HEK293 (cell line): Measurements from ENCODE around the gene CEACAM1.
"Not testable (repeated sequence)": the region's sequence is repeated elsewhere in the genome, so short reads cannot be mapped to it uniquely, and the experiment has no call there.

Experiments
- CTCF ChIA-PET: fragments of 350-600 bp; formaldehyde crosslinking; extraction: SDS; loops from one replicate; lab custom pipeline; 2021; ENCODE audit warnings: antibody characterized with exemption; lab: Yijun Ruan, JAX
- POLR2A ChIA-PET: fragments of 300-600 bp; formaldehyde crosslinking; extraction: SDS; loops from one replicate; lab custom pipeline; 2020; ENCODE audit warnings: antibody characterized with exemption, inconsistent platforms; lab: Yijun Ruan, JAX
- H3K27ac ChIP-seq: fragments of 200-500 bp; sonication (Bioruptor generic); 2 replicates; pipeline ENCODE4 v1.5.1; 2014; ENCODE audit warnings: low read depth, low read length, control low read depth, inconsistent platforms; ENCODE audit errors: extremely low read depth
- H3K36me3 ChIP-seq, 2 experiments: fragments of 200-500 bp in 1 of 2; sonication (Bioruptor generic) in 1 of 2; 1 replicate in 1 of 2; 2 replicates in 1 of 2; pipeline ENCODE4 v1.5.1; 2014 to 2017; ENCODE audit warnings: inconsistent platforms in 2 of 2, low read length in 2 of 2; ENCODE audit not compliant: control insufficient read depth in 2 of 2, insufficient read depth in 1 of 2
- H3K4me1 ChIP-seq: fragments of 200-500 bp; sonication (Bioruptor generic); 2 replicates; pipeline ENCODE4 v1.5.1; 2014; ENCODE audit warnings: mild to moderate bottlenecking, low read length, inconsistent platforms; ENCODE audit not compliant: control insufficient read depth, insufficient read depth
- H3K4me3 ChIP-seq: 2 replicates; pipeline ENCODE4 v1.5.1; 2011; ENCODE audit warnings: low read depth, mild to moderate bottlenecking, control low read depth, low read length, moderate library complexity
- H3K9me3 ChIP-seq: fragments of 200-500 bp; sonication (Bioruptor generic); 2 replicates; pipeline ENCODE4 v1.5.1; 2014; ENCODE audit warnings: low read depth, low read length, inconsistent platforms; ENCODE audit not compliant: control insufficient read depth, insufficient read depth
- HOXD13 ChIP-seq: sonication (generic); formaldehyde crosslinking; IDR thresholded peaks from 2 replicates; pipeline ENCODE4 v1.8.0; 2022; ENCODE audit warnings: missing genetic modification reagents, borderline replicate concordance
- OSR2 ChIP-seq: fragments of 450-650 bp; formaldehyde crosslinking; IDR thresholded peaks from 2 replicates; pipeline ENCODE4 v1.5.1; 2016; ENCODE audit warnings: missing biosample characterization, missing genetic modification characterization
- OVOL3 ChIP-seq: fragments of 450-650 bp; formaldehyde crosslinking; IDR thresholded peaks from 2 replicates; pipeline ENCODE4 v1.5.1; 2016; ENCODE audit warnings: missing biosample characterization, missing genetic modification characterization
- SALL2 ChIP-seq: fragments of 450-650 bp; formaldehyde crosslinking; IDR thresholded peaks from 2 replicates; pipeline ENCODE4 v1.5.0; 2017; ENCODE audit warnings: missing biosample characterization, mild to moderate bottlenecking, missing genetic modification characterization, borderline replicate concordance
- SP3 ChIP-seq: fragments of 450-650 bp; formaldehyde crosslinking; IDR thresholded peaks from 2 replicates; pipeline ENCODE4 v1.5.1; 2016; ENCODE audit warnings: missing biosample characterization, missing genetic modification characterization
- ZEB2 ChIP-seq: fragments of 450-650 bp; formaldehyde crosslinking; IDR thresholded peaks from 2 replicates; pipeline ENCODE4 v1.5.1; 2016; ENCODE audit warnings: missing biosample characterization, missing genetic modification characterization
- ZNF132 ChIP-seq: fragments of 450-650 bp; formaldehyde crosslinking; IDR thresholded peaks from 2 replicates; pipeline ENCODE4 v1.5.1; 2017; ENCODE audit warnings: missing biosample characterization, missing genetic modification characterization, borderline replicate concordance
- ZNF140 ChIP-seq: fragments of 450-650 bp; formaldehyde crosslinking; IDR thresholded peaks from 2 replicates; pipeline ENCODE4 v1.5.1; 2016; ENCODE audit warnings: missing biosample characterization, missing genetic modification characterization
- ZNF174 ChIP-seq: fragments of 450-650 bp; formaldehyde crosslinking; IDR thresholded peaks from 2 replicates; pipeline ENCODE4 v1.5.0; 2017; ENCODE audit warnings: missing biosample characterization, mild to moderate bottlenecking, missing genetic modification characterization
- ZNF175 ChIP-seq: fragments of 450-650 bp; formaldehyde crosslinking; IDR thresholded peaks from 2 replicates; pipeline ENCODE4 v1.5.1; 2016; ENCODE audit warnings: missing biosample characterization, missing genetic modification characterization
- ZNF350 ChIP-seq: fragments of 450-650 bp; formaldehyde crosslinking; IDR thresholded peaks from 2 replicates; pipeline ENCODE4 v1.5.0; 2017; ENCODE audit warnings: missing biosample characterization, mild to moderate bottlenecking, missing genetic modification characterization
- ZNF426 ChIP-seq: fragments of 450-650 bp; formaldehyde crosslinking; IDR thresholded peaks from 2 replicates; pipeline ENCODE4 v1.5.1; 2017; ENCODE audit warnings: missing biosample characterization, missing genetic modification characterization, mild to moderate bottlenecking, inconsistent platforms, moderate library complexity
- ZNF433 ChIP-seq: fragments of 450-650 bp; formaldehyde crosslinking; IDR thresholded peaks from 2 replicates; pipeline ENCODE4 v1.5.1; 2016; ENCODE audit warnings: missing biosample characterization, missing genetic modification characterization, low read depth
- ZNF501 ChIP-seq: fragments of 450-650 bp; formaldehyde crosslinking; IDR thresholded peaks from 2 replicates; pipeline ENCODE4 v1.5.1; 2016; ENCODE audit warnings: missing biosample characterization, missing genetic modification characterization
- ZNF610 ChIP-seq: fragments of 450-650 bp; formaldehyde crosslinking; IDR thresholded peaks from 2 replicates; pipeline ENCODE4 v1.5.1; 2016; ENCODE audit warnings: missing biosample characterization, missing genetic modification characterization, borderline replicate concordance
- ZNF623 ChIP-seq: fragments of 450-650 bp; formaldehyde crosslinking; IDR thresholded peaks from 2 replicates; pipeline ENCODE4 v1.5.1; 2016; ENCODE audit warnings: missing biosample characterization, missing genetic modification characterization
- ZNF626 ChIP-seq: fragments of 450-650 bp; sonication (Bioruptor Pico); formaldehyde crosslinking; IDR thresholded peaks from 2 replicates; pipeline ENCODE4 v1.5.1; 2018; ENCODE audit warnings: missing biosample characterization, missing genetic modification characterization, inconsistent platforms
- ZNF837 ChIP-seq: fragments of 450-650 bp; formaldehyde crosslinking; IDR thresholded peaks from 2 replicates; pipeline ENCODE4 v1.5.1; 2016; ENCODE audit warnings: missing biosample characterization, missing genetic modification characterization
- TF ChIP-seq, protein P1 (sequence below): fragments of 450-650 bp; formaldehyde crosslinking; IDR thresholded peaks from 2 replicates; pipeline ENCODE4 v1.5.1; 2017; ENCODE audit warnings: missing biosample characterization, mild to moderate bottlenecking, missing genetic modification characterization, moderate library complexity
- TF ChIP-seq, protein P2 (sequence below): fragments of 450-650 bp; formaldehyde crosslinking; IDR thresholded peaks from 2 replicates; pipeline ENCODE4 v1.5.1; 2016; ENCODE audit warnings: missing biosample characterization, missing genetic modification characterization

CEACAM1 gene

DNA sequence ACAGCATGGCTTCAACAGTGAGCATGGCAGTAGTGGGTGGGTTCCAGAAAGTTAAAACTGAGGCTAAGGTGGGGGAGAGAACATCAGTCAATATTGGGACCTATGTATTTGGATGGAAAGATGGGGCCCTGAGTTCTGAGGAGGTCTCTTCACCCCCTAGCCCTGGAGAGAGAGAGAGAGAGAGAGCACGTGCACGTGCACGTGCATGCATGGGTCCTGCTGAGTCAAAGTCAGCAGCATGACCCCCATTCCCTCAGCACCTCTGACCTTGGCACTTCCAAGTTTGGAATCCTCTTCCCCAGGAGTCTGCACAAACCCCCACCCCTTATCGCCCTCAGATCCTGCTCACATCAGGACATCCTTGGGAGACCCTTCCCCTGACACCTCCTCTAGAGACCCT is 32.5 kb upstream of the CEACAM1 start:
- Histone ChIP-seq H3K4me3 (no peak overlapping the region), H3K4me1 (no peaks in the 10 kb centered on the region), H3K27ac (no peak overlapping the region), H3K9me3 (no peaks in the 10 kb centered on the region), H3K36me3 (no peaks in the 10 kb centered on the region)
- TF ChIP-seq ZNF174 (tag by site-specific recombination) (no peak), ZNF610 (tag by site-specific recombination) (no peak), ZNF626 (tag by site-specific recombination) (no peak), ZNF175 (tag by site-specific recombination) (no peak), SALL2 (tag by site-specific recombination) (no peak), ZNF350 (no peak), SP3 (no peak), OSR2 (tag by site-specific recombination) (no peak), ZNF501 (tag by site-specific recombination) (no peak), ZNF623 (tag by site-specific recombination) (no peak), ZNF433 (tag by site-specific recombination) (no peak), ZNF837 (tag by site-specific recombination) (no peak), ZNF140 (tag by site-specific recombination) (no peak), ZNF426 (tag by site-specific recombination) (no peak), ZEB2 (tag by site-specific recombination) (no peak), OVOL3 (no peak)
- TF ChIP-seq, protein P1, sequence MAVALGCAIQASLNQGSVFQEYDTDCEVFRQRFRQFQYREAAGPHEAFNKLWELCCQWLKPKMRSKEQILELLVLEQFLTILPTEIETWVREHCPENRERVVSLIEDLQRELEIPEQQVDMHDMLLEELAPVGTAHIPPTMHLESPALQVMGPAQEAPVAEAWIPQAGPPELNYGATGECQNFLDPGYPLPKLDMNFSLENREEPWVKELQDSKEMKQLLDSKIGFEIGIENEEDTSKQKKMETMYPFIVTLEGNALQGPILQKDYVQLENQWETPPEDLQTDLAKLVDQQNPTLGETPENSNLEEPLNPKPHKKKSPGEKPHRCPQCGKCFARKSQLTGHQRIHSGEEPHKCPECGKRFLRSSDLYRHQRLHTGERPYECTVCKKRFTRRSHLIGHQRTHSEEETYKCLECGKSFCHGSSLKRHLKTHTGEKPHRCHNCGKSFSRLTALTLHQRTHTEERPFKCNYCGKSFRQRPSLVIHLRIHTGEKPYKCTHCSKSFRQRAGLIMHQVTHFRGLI (tag by site-specific recombination) = no peak
- ChIA-PET POLR2A (no interaction called here), CTCF (interaction anchor here (0.7 to 7.3 kb wide), 3 partner anchors 36 to 122 kb away, joined by 3 to 80 read pairs (median 6); partner anchors contain the start of gene CEACAM8)

DNA sequence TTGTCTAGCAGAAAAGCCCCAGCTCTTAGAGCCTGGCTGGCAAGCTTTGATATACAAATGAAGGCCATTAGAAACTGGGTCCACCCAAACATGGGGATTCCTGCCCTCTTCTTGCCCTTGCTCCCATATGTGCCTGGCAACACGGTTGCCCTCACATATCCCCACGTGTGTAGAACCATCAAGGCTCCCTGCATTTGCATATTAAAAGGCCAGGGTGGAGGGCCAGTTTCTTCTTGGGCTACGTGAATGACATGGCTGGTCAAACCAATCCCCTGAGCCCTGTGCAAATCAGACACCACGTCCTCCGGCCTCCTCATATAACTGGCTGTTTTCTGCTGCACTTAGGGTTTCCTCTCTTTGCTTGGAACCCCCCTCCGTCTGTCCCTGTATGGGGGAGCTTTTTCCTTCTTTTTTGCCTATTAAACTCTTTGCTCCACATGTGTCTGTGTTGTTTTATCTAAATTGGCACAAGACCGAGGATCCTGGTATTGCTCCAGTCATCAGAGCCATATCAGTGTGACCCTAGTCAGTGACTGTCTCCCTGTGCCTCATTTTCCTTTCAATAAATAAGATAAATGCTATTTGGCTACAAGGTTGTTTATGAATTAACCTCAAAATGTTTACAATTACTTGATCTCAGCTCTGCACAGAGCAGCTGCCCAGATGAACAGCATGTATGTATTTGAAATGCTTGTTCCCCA is 30.3 kb upstream of the CEACAM1 start:
- H3K4me3 ChIP-seq = no peak overlapping the region
- H3K4me1 ChIP-seq = no peaks in the 10 kb centered on the region
- POLR2A ChIA-PET = no interaction called here
- H3K9me3 ChIP-seq = no peaks in the 10 kb centered on the region
- TF ChIP-seq HOXD13 (CRISPR knock-in tag) (no peak), ZNF132 (no peak)
- TF ChIP-seq, protein P2, sequence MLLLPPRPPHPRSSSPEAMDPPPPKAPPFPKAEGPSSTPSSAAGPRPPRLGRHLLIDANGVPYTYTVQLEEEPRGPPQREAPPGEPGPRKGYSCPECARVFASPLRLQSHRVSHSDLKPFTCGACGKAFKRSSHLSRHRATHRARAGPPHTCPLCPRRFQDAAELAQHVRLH = no peak
- TF ChIP-seq, all 188 proteins: peak for 0
- no peaks in the 10 kb centered on the region for H3K36me3 ChIP-seq
- CTCF ChIA-PET = interaction anchor here (0.6 to 1.4 kb wide), 7 partner anchors 8 to 689 kb away, joined by 3 to 6 read pairs (median 3); no protein-coding TSS in a partner anchor
- H3K27ac ChIP-seq = no peak overlapping the region

DNA sequence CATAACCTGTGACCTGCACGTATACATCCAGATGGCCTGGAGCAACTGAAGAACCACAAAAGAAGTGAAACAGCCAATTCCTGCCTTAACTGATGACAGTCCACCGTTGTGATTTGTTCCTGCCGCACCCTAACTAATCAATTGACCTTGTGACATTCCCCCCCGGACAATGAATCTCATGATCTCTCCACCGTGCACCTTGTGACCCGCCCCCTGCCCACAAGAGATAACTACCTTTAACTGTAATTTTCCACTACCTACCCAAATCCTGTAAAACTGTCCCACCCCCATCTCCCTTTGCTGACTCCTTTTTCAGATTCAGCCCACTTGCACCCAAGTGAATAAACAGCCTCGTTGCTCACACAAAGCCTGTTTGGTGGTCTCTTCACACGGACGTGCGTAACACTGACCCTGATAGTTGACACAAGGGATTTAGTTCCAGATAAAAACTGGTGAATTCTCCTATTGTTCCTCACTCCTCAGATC is 29.1 kb upstream of the CEACAM1 start:
- CTCF ChIA-PET = interaction anchor here (4.8 kb wide), 1 partner anchor 9 kb away, joined by 23 read pairs; no protein-coding TSS in a partner anchor

More for the DNA sequence above, 29.1 kb upstream of the CEACAM1 start:
- H3K4me1 ChIP-seq, H3K36me3 ChIP-seq, H3K4me3 ChIP-seq, H3K9me3 ChIP-seq, H3K27ac ChIP-seq, POLR2A ChIA-PET: not testable (repeated sequence)
